ENCODE results near the gene CLMP. TPM values are rescaled to one million over a fixed set of nuclear protein-coding genes. Genes with fewer than 3 reads are reported as not detected.

Gene CLMP
- polyA plus RNA-seq, 1 donor (not counting 4 experiments of a cell fraction or from before 2014, with no cell fraction given), result 2.7 TPM

DNA sequence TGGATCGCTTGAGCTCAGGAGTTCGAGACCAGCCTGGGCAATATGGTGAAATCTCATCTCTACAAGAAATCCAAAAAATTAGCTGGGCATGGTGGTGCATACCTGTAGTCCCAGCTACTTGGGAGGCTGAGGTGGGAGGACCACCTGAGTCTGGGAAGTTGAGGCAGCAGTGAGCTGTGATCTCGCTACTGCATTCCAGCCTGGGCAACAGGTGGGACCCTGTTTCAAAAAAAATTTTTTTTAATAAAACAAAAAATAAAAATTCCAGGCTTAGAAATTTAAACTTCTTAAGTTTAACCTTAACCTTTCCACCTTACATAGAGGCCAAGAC lies 21.2 kb downstream of the CLMP start:
- Histone ChIP-seq H3K27me3 (ENCODE audit: control insufficient read depth, extremely low read depth, insufficient read depth, low read length) (no peaks in the 10 kb centered on the region), H3K36me3 (ENCODE audit: control insufficient read depth in 2 of 2, extremely low read depth in 1 of 2, insufficient read depth in 2 of 2, low read length in 2 of 2) (no peaks in the 10 kb centered on the region), H3K79me2 (ENCODE audit: control insufficient read depth, insufficient read depth, low read length) (no peaks in the 10 kb centered on the region), H3K9me1 (ENCODE audit: control insufficient read depth, extremely low read depth, insufficient read depth, low read length) (no peaks in the 10 kb centered on the region), H3K4me1 (ENCODE audit: control insufficient read depth, extremely low read depth, insufficient read depth, low read length) (peaks cover 32% of the 10 kb centered on the region), H3K27ac (ENCODE audit: control insufficient read depth, insufficient read depth, low read length) (peak overlapping the region; percentile 72), H3K4me2 (ENCODE audit: control insufficient read depth, extremely low read depth, insufficient read depth, low read depth, low read length) (peak overlapping the region; percentile 41), H4K20me1 (ENCODE audit: control insufficient read depth, extremely low read depth, insufficient read depth, low read length) (no peaks in the 10 kb centered on the region), H3K9ac (ENCODE audit: control insufficient read depth, extremely low read depth, insufficient read depth, low read length) (no peak overlapping the region), H2AFZ (ENCODE audit: control insufficient read depth, low read length) (no peak overlapping the region), H3K4me3 (ENCODE audit: control insufficient read depth in 2 of 3, extremely low read depth in 1 of 3, insufficient read depth in 2 of 3, low read depth in 1 of 3, low read length in 3 of 3) (no peak overlapping the region), H3K9me3 (ENCODE audit: control insufficient read depth, low read depth, low read length) (no peaks in the 10 kb centered on the region)
- TF ChIP-seq EZH2 (IDR thresholded peaks at IDR 0.05; ENCODE audit: low read length), result no peak
- TF ChIP-seq, protein P1, sequence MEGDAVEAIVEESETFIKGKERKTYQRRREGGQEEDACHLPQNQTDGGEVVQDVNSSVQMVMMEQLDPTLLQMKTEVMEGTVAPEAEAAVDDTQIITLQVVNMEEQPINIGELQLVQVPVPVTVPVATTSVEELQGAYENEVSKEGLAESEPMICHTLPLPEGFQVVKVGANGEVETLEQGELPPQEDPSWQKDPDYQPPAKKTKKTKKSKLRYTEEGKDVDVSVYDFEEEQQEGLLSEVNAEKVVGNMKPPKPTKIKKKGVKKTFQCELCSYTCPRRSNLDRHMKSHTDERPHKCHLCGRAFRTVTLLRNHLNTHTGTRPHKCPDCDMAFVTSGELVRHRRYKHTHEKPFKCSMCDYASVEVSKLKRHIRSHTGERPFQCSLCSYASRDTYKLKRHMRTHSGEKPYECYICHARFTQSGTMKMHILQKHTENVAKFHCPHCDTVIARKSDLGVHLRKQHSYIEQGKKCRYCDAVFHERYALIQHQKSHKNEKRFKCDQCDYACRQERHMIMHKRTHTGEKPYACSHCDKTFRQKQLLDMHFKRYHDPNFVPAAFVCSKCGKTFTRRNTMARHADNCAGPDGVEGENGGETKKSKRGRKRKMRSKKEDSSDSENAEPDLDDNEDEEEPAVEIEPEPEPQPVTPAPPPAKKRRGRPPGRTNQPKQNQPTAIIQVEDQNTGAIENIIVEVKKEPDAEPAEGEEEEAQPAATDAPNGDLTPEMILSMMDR (optimal IDR thresholded peaks at IDR 0.05 in 1 of 3, IDR thresholded peaks at IDR 0.05 in 1 of 3, conservative IDR thresholded peaks at IDR 0.05 in 1 of 3; ENCODE audit: extremely low read depth in 1 of 3, insufficient read depth in 2 of 3, low read length in 3 of 3), result no peak
- DNase-seq (ENCODE audit: low read depth, low spot score) (no peak), FAIRE-seq (no peak)
- dilution Hi-C loops (cut with MboI; ENCODE audit: extremely low pct_ligation_motif_present, low sequenced_read_pairs), result no loop called here

DNA sequence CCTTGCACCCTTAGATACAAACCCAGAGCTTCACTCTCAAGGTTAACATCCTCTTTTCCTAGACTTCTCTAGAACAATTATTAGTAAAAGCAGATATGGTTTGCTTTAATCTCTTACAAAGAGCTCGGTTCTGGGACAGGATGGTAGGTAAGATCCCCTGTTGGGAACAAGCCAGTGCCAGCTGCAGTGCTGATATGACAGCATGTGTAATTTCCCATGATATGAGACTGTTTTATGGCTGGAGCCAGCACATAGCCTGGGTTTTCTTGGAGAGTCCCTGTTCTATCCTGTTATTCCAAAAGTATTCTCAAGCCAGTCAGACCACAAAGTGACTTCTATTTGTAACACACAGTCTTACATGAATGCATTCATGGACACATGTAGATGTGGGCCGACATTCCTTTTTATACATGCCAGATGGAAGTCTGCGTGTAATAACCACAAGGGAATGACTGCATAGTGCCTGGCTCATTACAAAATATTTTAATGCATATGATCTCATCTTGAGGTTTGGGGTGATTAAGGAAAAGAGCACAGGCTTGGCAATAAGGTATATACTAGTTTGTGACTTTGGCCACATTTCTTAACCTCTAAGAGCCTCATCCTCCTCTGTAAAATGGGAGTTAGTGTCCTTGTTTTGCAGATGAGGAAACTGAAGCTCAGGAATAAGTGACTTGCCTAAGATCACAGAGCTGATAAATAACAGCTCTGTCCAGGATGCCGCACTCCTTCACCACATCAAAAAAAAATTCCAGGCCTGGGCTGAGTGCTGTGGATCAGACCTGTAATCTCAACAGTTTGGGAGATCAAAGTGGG lies 21.8 kb downstream of the CLMP start:
- Histone ChIP-seq H3K36me3 (ENCODE audit: control insufficient read depth in 2 of 2, extremely low read depth in 1 of 2, insufficient read depth in 2 of 2, low read length in 2 of 2) (no peaks in the 10 kb centered on the region), H3K9me3 (ENCODE audit: control insufficient read depth, low read depth, low read length) (no peaks in the 10 kb centered on the region), H2AFZ (ENCODE audit: control insufficient read depth, low read length) (no peak overlapping the region), H3K4me3 (ENCODE audit: control insufficient read depth in 2 of 3, extremely low read depth in 1 of 3, insufficient read depth in 2 of 3, low read depth in 1 of 3, low read length in 3 of 3) (no peak overlapping the region), H3K9me1 (ENCODE audit: control insufficient read depth, extremely low read depth, insufficient read depth, low read length) (no peaks in the 10 kb centered on the region), H3K27ac (ENCODE audit: control insufficient read depth, insufficient read depth, low read length) (peak overlapping the region; percentile 72), H3K79me2 (ENCODE audit: control insufficient read depth, insufficient read depth, low read length) (no peaks in the 10 kb centered on the region), H3K27me3 (ENCODE audit: control insufficient read depth, extremely low read depth, insufficient read depth, low read length) (no peaks in the 10 kb centered on the region), H3K4me1 (ENCODE audit: control insufficient read depth, extremely low read depth, insufficient read depth, low read length) (peaks cover 32% of the 10 kb centered on the region), H4K20me1 (ENCODE audit: control insufficient read depth, extremely low read depth, insufficient read depth, low read length) (no peaks in the 10 kb centered on the region), H3K4me2 (ENCODE audit: control insufficient read depth, extremely low read depth, insufficient read depth, low read depth, low read length) (peak overlapping the region; percentile 35), H3K9ac (ENCODE audit: control insufficient read depth, extremely low read depth, insufficient read depth, low read length) (no peak overlapping the region)
- TF ChIP-seq, protein P1 (optimal IDR thresholded peaks at IDR 0.05 in 1 of 3, IDR thresholded peaks at IDR 0.05 in 1 of 3, conservative IDR thresholded peaks at IDR 0.05 in 1 of 3; ENCODE audit: extremely low read depth in 1 of 3, insufficient read depth in 2 of 3, low read length in 3 of 3), result no peak
- TF ChIP-seq EZH2 (IDR thresholded peaks at IDR 0.05; ENCODE audit: low read length), result no peak
- dilution Hi-C loops (cut with MboI; ENCODE audit: extremely low pct_ligation_motif_present, low sequenced_read_pairs), result no loop called here
- FAIRE-seq (peak; percentile 90), DNase-seq (ENCODE audit: low read depth, low spot score) (peak; percentile 90)

Data from keratinocyte (primary cell).